ENCODE results near the gene HOXA9.

- no peak for TF ChIP-seq CTCF (IDR thresholded peaks at IDR 0.05)
- TF ChIP-seq EZH2phosphoT487 (IDR thresholded peaks at IDR 0.05): peak; percentile 35
- TF ChIP-seq EZH2 (IDR thresholded peaks at IDR 0.05): peak; percentile 72
Measured at GRCh38 chr7:27179030-27179429, 13.7 kb upstream of the HOXA9 start.
